Neuronal stem cell (in vitro differentiated cells): ENCODE data around the gene PSD4.

Source experiments
- DNase-seq: peaks from one replicate; pipeline ENCODE4 v3.0.0-alpha.2; 2013; ENCODE audit warnings: low spot score
- H2AFZ ChIP-seq: one replicate; pipeline ENCODE4 v1.6.1; 2013; ENCODE audit warnings: mild to moderate bottlenecking, low read length, inconsistent platforms
- H2AK5ac ChIP-seq: 2 replicates; pipeline ENCODE4 v1.6.1; 2013; ENCODE audit warnings: low read depth, mild to moderate bottlenecking, inconsistent platforms, low read length, moderate library complexity, mixed read lengths
- H2BK120ac ChIP-seq: 2 replicates; pipeline ENCODE4 v1.6.1; 2013; ENCODE audit warnings: low read depth, mild to moderate bottlenecking, inconsistent platforms, low read length, moderate library complexity, mixed read lengths
- H2BK12ac ChIP-seq: one replicate; pipeline ENCODE4 v1.6.1; 2013; ENCODE audit warnings: low read length, inconsistent platforms
- H2BK15ac ChIP-seq: 2 replicates; pipeline ENCODE4 v1.6.1; 2013; ENCODE audit warnings: mild to moderate bottlenecking, low read length, inconsistent platforms, mixed read lengths
- H2BK5ac ChIP-seq: one replicate; pipeline ENCODE4 v1.6.1; 2013; ENCODE audit warnings: inconsistent platforms, mild to moderate bottlenecking, low read length, moderate library complexity
- H3K14ac ChIP-seq: one replicate; pipeline ENCODE4 v1.6.1; 2013; ENCODE audit warnings: low read length, inconsistent platforms
- H3K18ac ChIP-seq: 2 replicates; pipeline ENCODE4 v1.6.1; 2013; ENCODE audit warnings: low read length, inconsistent platforms
- H3K23ac ChIP-seq: 2 replicates; pipeline ENCODE4 v1.6.1; 2013; ENCODE audit warnings: low read depth, mild to moderate bottlenecking, mixed read lengths, low read length, inconsistent platforms; ENCODE audit not compliant: poor library complexity
- H3K27ac ChIP-seq: replicated peaks from 3 replicates; pipeline ENCODE4 v1.5.1; 2013; ENCODE audit warnings: low read length, inconsistent platforms
- H3K27me3 ChIP-seq, 3 experiments: 2 replicates each; pipeline ENCODE4 v1.6.1; 2013; ENCODE audit warnings: low read length in 3 of 3, mild to moderate bottlenecking in 2 of 3, inconsistent platforms in 1 of 3, low read depth in 1 of 3, mixed read lengths in 1 of 3, moderate library complexity in 1 of 3; ENCODE audit not compliant: control insufficient read depth in 3 of 3, insufficient read depth in 3 of 3
- H3K36me3 ChIP-seq, 2 donors: replicated peaks in 1 of 2; 2 replicates each; pipeline ENCODE4 v1.6.1; 2013; ENCODE audit warnings: low read length in 2 of 2; ENCODE audit not compliant: control insufficient read depth in 2 of 2, insufficient read depth in 2 of 2
- H3K4ac ChIP-seq: 2 replicates; pipeline ENCODE4 v1.6.1; 2013; ENCODE audit warnings: inconsistent platforms, mild to moderate bottlenecking, low read length, moderate library complexity
- H3K4me1 ChIP-seq, 2 donors: 1 replicate in 1 of 2; 2 replicates in 1 of 2; pipeline ENCODE4 v1.6.1; 2013; ENCODE audit warnings: low read length in 2 of 2, low read depth in 1 of 2; ENCODE audit not compliant: control insufficient read depth in 2 of 2, insufficient read depth in 1 of 2
- H3K4me2 ChIP-seq: one replicate; pipeline ENCODE4 v1.6.1; 2013; ENCODE audit warnings: mild to moderate bottlenecking, low read length, inconsistent platforms; ENCODE audit not compliant: insufficient read depth, poor library complexity, severe bottlenecking
- H3K4me3 ChIP-seq, 2 donors: 2 replicates each; pipeline ENCODE4 v1.5.1; 2013; ENCODE audit warnings: low read length in 2 of 2, mild to moderate bottlenecking in 2 of 2, inconsistent platforms in 1 of 2, moderate library complexity in 1 of 2
- H3K79me1 ChIP-seq: one replicate; pipeline ENCODE4 v1.6.1; 2013; ENCODE audit warnings: low read depth, mild to moderate bottlenecking, inconsistent platforms, low read length, moderate library complexity
- H3K9ac ChIP-seq: one replicate; pipeline ENCODE4 v1.6.1; 2013; ENCODE audit warnings: mild to moderate bottlenecking, low read depth, low read length, inconsistent platforms; ENCODE audit not compliant: poor library complexity
- H3K9me3 ChIP-seq, 2 donors: replicated peaks in 1 of 2; 2 replicates each; pipeline versions ENCODE3 to v1.6.1; 2013; ENCODE audit warnings: low read length in 2 of 2, mild to moderate bottlenecking in 2 of 2, inconsistent platforms in 1 of 2, low read depth in 1 of 2, mixed read lengths in 1 of 2, moderate library complexity in 1 of 2; ENCODE audit not compliant: control insufficient read depth in 2 of 2, insufficient read depth in 1 of 2
- H4K8ac ChIP-seq: one replicate; pipeline ENCODE4 v1.6.1; 2013; ENCODE audit warnings: low read depth, mild to moderate bottlenecking, inconsistent platforms, low read length, moderate library complexity
- H4K91ac ChIP-seq: one replicate; pipeline ENCODE4 v1.6.1; 2013; ENCODE audit warnings: low read length, low read depth, mild to moderate bottlenecking, inconsistent platforms; ENCODE audit not compliant: poor library complexity
- WGBS, 2 donors: extraction: QIAGEN DNeasy Blood & Tissue Kit; methylation state at CpG; one replicate each; pipeline ENCODE4 v1.1.7; 2013; ENCODE audit warnings: missing lambda C conversion rate in 2 of 2, mixed read lengths in 1 of 2; ENCODE audit not compliant: insufficient read length in 2 of 2, insufficient replicate concordance in 1 of 2; ENCODE audit errors: extremely low coverage in 2 of 2; 5-methylcytosine and 5-hydroxymethylcytosine counted together

PSD4 gene

DNA sequence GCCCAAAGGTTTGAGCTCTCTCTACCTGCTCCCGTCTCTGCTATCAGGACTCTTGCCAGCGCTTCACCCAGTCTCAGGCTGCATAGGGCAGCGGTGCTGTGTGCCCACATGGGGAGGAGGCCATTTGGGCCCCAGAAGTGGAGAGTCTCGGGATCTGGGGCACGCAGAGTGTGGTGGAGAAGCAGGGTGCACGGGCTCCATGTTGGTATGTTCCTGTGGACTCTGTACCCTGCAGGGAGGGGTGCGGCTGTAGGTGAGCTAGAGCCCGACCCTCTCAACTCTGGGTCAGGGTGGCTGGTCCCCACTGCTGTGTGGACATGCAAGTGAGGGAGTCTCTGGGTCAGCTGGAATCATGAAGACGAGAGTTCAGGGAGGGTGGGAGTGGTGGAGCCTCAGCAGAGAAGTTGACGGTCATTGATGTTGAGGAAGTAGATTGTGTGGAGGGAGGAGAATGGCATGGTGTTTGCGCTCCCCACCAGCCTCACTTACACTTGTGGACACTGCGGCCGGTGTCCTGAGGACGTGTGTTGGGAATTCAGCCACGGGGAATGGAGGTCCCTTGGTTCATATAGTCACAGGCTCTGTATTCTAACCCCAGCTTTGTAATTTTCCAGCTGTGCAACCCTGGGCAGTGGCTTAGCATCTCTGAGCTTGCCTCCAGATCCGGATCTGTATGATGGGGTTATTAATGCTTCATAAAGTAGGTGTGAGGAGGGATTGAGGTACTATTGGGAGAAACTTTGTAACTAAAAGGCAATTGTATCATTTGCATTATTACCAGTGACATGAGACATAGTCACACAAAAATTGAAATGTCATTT lies 840 bp upstream of the PSD4 start:
- peak overlapping the region; percentile 24 for H3K4ac ChIP-seq
- no peak overlapping the region for H3K23ac ChIP-seq
- H3K36me3 ChIP-seq, result no peaks in the 10 kb centered on the region
- no peak overlapping the region for H2BK120ac ChIP-seq
- H2AFZ ChIP-seq, result no peak overlapping the region
- no peak for DNase-seq
- no peak overlapping the region for H4K8ac ChIP-seq
- H2BK5ac ChIP-seq, result no peak overlapping the region
- H2BK15ac ChIP-seq, result no peak overlapping the region
- H3K27me3 ChIP-seq, result no peaks in the 10 kb centered on the region
- H2AK5ac ChIP-seq, result peak overlapping the region; percentile 21
- no CpG with 5 or more reads among the region's 16 CpGs for WGBS, 2 donors
- no peak overlapping the region for H3K9ac ChIP-seq
- H3K4me2 ChIP-seq, result no peak overlapping the region
- H3K79me1 ChIP-seq, result no peaks in the 10 kb centered on the region
- no peaks in the 10 kb centered on the region for H3K9me3 ChIP-seq
- peaks cover 14 to 15% of the 10 kb centered on the region in 2 donors for H3K4me1 ChIP-seq
- H4K91ac ChIP-seq, result no peak overlapping the region
- H3K14ac ChIP-seq, result no peak overlapping the region
- no peak overlapping the region for H3K27ac ChIP-seq
- H3K4me3 ChIP-seq, result peak overlapping the region in 1 of 2 donors; percentile 35
- peak overlapping the region; percentile 63 for H2BK12ac ChIP-seq
- H3K18ac ChIP-seq, result peak overlapping the region; percentile 39

DNA sequence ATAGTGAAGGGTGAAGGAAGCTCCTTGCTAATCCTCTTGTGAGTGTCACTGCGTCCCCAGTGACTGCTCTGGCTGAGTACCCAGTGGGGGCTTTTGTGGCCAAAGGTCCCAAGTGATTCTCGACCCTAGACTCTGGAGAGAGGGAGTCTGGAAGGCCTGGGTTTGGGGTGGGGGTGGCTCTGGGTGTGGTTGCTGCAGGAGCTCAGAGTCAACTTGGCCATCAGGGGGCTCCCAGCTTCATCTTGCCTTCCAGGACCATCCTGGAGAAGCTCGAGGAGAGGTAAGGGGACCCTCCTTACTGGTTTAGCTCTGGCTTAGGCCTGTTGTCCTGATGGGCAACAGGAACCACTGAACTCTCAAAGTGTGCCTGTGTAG lies 592 bp downstream of the PSD4 start:
- H3K79me1 ChIP-seq, result no peaks in the 10 kb centered on the region
- H3K9me3 ChIP-seq, result no peaks in the 10 kb centered on the region
- no peaks in the 10 kb centered on the region for H3K36me3 ChIP-seq
- H2BK120ac ChIP-seq, result no peak overlapping the region
- no peak overlapping the region for H3K23ac ChIP-seq
- no peak overlapping the region for H3K4me3 ChIP-seq
- H2AFZ ChIP-seq, result peak overlapping the region; percentile 81
- no peak for DNase-seq
- H4K8ac ChIP-seq, result no peak overlapping the region
- H3K14ac ChIP-seq, result no peak overlapping the region
- H4K91ac ChIP-seq, result no peak overlapping the region
- H3K27ac ChIP-seq, result no peak overlapping the region
- H3K4me1 ChIP-seq, result peaks cover 14 to 15% of the 10 kb centered on the region in 2 donors
- H3K9ac ChIP-seq, result no peak overlapping the region
- no peak overlapping the region for H2BK12ac ChIP-seq
- H2BK15ac ChIP-seq, result no peak overlapping the region
- no peak overlapping the region for H3K4me2 ChIP-seq
- H2BK5ac ChIP-seq, result no peak overlapping the region
- H3K27me3 ChIP-seq, result peaks cover 0 to 5% (median 0%) of the 10 kb centered on the region in 3 experiments
- no peak overlapping the region for H2AK5ac ChIP-seq
- no peak overlapping the region for H3K18ac ChIP-seq
- WGBS, 2 donors, result no CpG with 5 or more reads among the region's 3 CpGs
- H3K4ac ChIP-seq, result no peak overlapping the region

DNA sequence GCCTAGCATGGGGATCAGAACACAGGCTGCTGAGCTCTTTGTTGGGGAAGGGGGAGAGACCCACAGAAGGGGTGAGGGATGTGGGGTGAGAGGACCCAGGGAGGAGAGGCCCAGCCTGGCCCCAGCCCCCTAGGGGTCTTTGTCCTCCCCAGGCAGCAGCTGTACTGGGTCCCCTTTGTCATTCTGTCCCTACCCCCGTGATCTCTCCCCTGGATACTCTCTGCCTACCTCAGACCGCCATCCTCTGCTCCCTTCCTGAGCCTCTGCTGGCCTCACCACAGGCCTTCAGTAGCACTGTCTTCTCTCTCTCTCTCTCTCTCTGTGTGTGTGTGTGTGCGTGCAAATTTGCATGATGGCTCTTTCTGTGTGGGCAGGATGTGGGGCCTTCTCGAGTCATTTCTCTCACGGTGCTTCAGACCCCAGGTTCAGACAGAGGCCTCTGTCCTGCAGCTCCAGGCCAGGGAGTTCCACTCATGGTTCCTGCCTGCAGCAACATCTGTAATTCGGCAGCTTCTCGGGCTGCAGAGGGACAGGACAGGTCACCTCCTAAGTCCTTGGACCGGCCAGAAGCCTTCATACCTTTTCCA lies 1.4 kb downstream of the PSD4 start:
- Histone ChIP-seq H3K79me1 (no peaks in the 10 kb centered on the region), H4K8ac (no peak overlapping the region), H2AK5ac (peak overlapping the region; percentile 23), H3K4me2 (no peak overlapping the region), H3K18ac (peak overlapping the region; percentile 74), H2BK5ac (peak overlapping the region; percentile 27), H4K91ac (no peak overlapping the region), H2BK120ac (no peak overlapping the region), H3K4me1 (peaks cover 14 to 15% of the 10 kb centered on the region in 2 donors), H2BK15ac (no peak overlapping the region), H2AFZ (peak overlapping the region; percentile 81), H3K36me3 (no peaks in the 10 kb centered on the region), H3K23ac (no peak overlapping the region), H3K9ac (no peak overlapping the region), H3K4me3 (no peak overlapping the region), H3K27me3 (peaks cover 0 to 5% (median 0%) of the 10 kb centered on the region in 3 experiments), H3K4ac (no peak overlapping the region), H3K14ac (no peak overlapping the region), H3K27ac (no peak overlapping the region), H3K9me3 (no peaks in the 10 kb centered on the region), H2BK12ac (no peak overlapping the region)
- WGBS, 2 donors, result no CpG with 5 or more reads among the region's 8 CpGs
- DNase-seq, result no peak
